H9 (cell line): ENCODE measurements around the gene OTUD6A. TPM values are rescaled to one million over a fixed set of nuclear protein-coding genes. Genes with fewer than 3 reads are reported as not detected.
A peak's percentile ranks its signal among the peaks of the same experiment; 100 is the strongest.

ENCODE experiments used
- DNase-seq: peaks from one replicate; pipeline ENCODE4 v3.0.0-alpha.2; 2017
- H2AFZ ChIP-seq: one replicate; pipeline ENCODE4 v1.6.1; 2013; ENCODE audit warnings: mild to moderate bottlenecking, low read length, control low read depth, moderate library complexity
- H2AK5ac ChIP-seq: 2 replicates; pipeline ENCODE4 v1.6.1; 2013; ENCODE audit warnings: low read length, control low read depth, mixed read lengths; ENCODE audit not compliant: insufficient read length
- H2BK120ac ChIP-seq: one replicate; pipeline ENCODE4 v1.6.1; 2013; ENCODE audit warnings: low read depth, mild to moderate bottlenecking, low read length, control low read depth, inconsistent platforms; ENCODE audit not compliant: poor library complexity, severe bottlenecking
- H2BK12ac ChIP-seq: 2 replicates; pipeline ENCODE4 v1.6.1; 2013; ENCODE audit warnings: low read length, control low read depth, mixed read lengths, low read depth; ENCODE audit not compliant: insufficient read length
- H2BK15ac ChIP-seq: 2 replicates; pipeline ENCODE4 v1.6.1; 2013; ENCODE audit warnings: low read depth, low read length, control low read depth
- H2BK20ac ChIP-seq: one replicate; pipeline ENCODE4 v1.6.1; 2013; ENCODE audit warnings: low read depth, mild to moderate bottlenecking, low read length, control low read depth, inconsistent platforms; ENCODE audit not compliant: poor library complexity, severe bottlenecking
- H2BK5ac ChIP-seq: 2 replicates; pipeline ENCODE4 v1.6.1; 2013; ENCODE audit warnings: low read length, control low read depth, mixed read lengths; ENCODE audit not compliant: insufficient read length
- H3K14ac ChIP-seq: 2 replicates; pipeline ENCODE4 v1.6.1; 2013; ENCODE audit warnings: low read length, control low read depth; ENCODE audit not compliant: insufficient read depth
- H3K18ac ChIP-seq: 2 replicates; pipeline ENCODE4 v1.6.1; 2013; ENCODE audit warnings: low read depth, mild to moderate bottlenecking, mixed read lengths, low read length, control low read depth; ENCODE audit not compliant: insufficient read length
- H3K23ac ChIP-seq: 2 replicates; pipeline ENCODE4 v1.6.1; 2013; ENCODE audit warnings: low read length, control low read depth, mixed read lengths, low read depth; ENCODE audit not compliant: insufficient read length
- H3K23me2 ChIP-seq: 2 replicates; pipeline ENCODE4 v1.6.1; 2013; ENCODE audit warnings: low read depth, mild to moderate bottlenecking, mixed read lengths, low read length, control low read depth; ENCODE audit not compliant: insufficient read length, poor library complexity, severe bottlenecking
- H3K27ac ChIP-seq: 2 replicates; pipeline ENCODE4 v1.5.1; 2013; ENCODE audit warnings: low read length, control low read depth, mixed read lengths, low read depth; ENCODE audit not compliant: insufficient read length
- H3K27me3 ChIP-seq: 2 replicates; pipeline ENCODE4 v1.6.1; 2013; ENCODE audit warnings: low read length, control low read depth, inconsistent platforms; ENCODE audit not compliant: insufficient read depth
- H3K4ac ChIP-seq: 2 replicates; pipeline ENCODE4 v1.6.1; 2013; ENCODE audit warnings: low read depth, mild to moderate bottlenecking, control low read depth, inconsistent platforms, low read length, moderate library complexity
- H3K4me1 ChIP-seq: 2 replicates; pipeline ENCODE4 v1.6.1; 2013; ENCODE audit warnings: low read length, control low read depth, inconsistent platforms; ENCODE audit not compliant: insufficient read depth
- H3K4me2 ChIP-seq: 2 replicates; pipeline ENCODE4 v1.6.1; 2013; ENCODE audit warnings: low read length, control low read depth, mixed read lengths; ENCODE audit not compliant: insufficient read length, insufficient read depth
- H3K56ac ChIP-seq: 2 replicates; pipeline ENCODE4 v1.6.1; 2013; ENCODE audit warnings: low read depth, mild to moderate bottlenecking, mixed read lengths, low read length, control low read depth; ENCODE audit not compliant: insufficient read length
- H3K79me1 ChIP-seq: 2 replicates; pipeline ENCODE4 v1.6.1; 2013; ENCODE audit warnings: low read depth, mild to moderate bottlenecking, moderate library complexity, low read length, control low read depth, inconsistent platforms; ENCODE audit not compliant: insufficient read depth, poor library complexity, severe bottlenecking
- H3K79me2 ChIP-seq: 2 replicates; pipeline ENCODE4 v1.6.1; 2013; ENCODE audit warnings: low read length, control low read depth, inconsistent platforms; ENCODE audit not compliant: insufficient read depth
- H3K9ac ChIP-seq: 2 replicates; pipeline ENCODE4 v1.6.1; 2013; ENCODE audit warnings: low read length, control low read depth, mixed read lengths; ENCODE audit not compliant: insufficient read length; ENCODE audit errors: extremely low read depth
- H3K9me3 ChIP-seq: one replicate; pipeline ENCODE4 v1.6.1; 2013; ENCODE audit warnings: low read depth, low read length, inconsistent platforms; ENCODE audit not compliant: control insufficient read depth
- H3T11ph ChIP-seq: one replicate; pipeline ENCODE4 v1.6.1; 2013; ENCODE audit warnings: mild to moderate bottlenecking, low read length, control low read depth, inconsistent platforms
- H4K20me1 ChIP-seq: one replicate; pipeline ENCODE4 v1.6.1; 2013; ENCODE audit not compliant: control insufficient read depth, insufficient read length, insufficient read depth
- H4K5ac ChIP-seq: 2 replicates; pipeline ENCODE4 v1.6.1; 2013; ENCODE audit warnings: low read depth, mild to moderate bottlenecking, mixed read lengths, low read length, control low read depth; ENCODE audit not compliant: insufficient read length
- H4K8ac ChIP-seq: replicated peaks from 2 replicates; pipeline ENCODE4 v1.6.1; 2013; ENCODE audit warnings: low read length, control low read depth, mixed read lengths, low read depth; ENCODE audit not compliant: insufficient read length
- H4K91ac ChIP-seq: 2 replicates; pipeline ENCODE4 v1.6.1; 2013; ENCODE audit warnings: low read depth, mild to moderate bottlenecking, moderate library complexity, mixed read lengths, low read length, control low read depth; ENCODE audit not compliant: insufficient read length
- H3K27ac Mint-ChIP-seq, 3 experiments: 2 replicates in 2 of 3; 3 replicates in 1 of 3; pipeline ENCODE4 v1.8.0; 2020 to 2021; ENCODE audit warnings: mixed read lengths in 3 of 3, mild to moderate bottlenecking in 1 of 3, moderate library complexity in 1 of 3
- H3K27me3 Mint-ChIP-seq: 2 replicates; pipeline ENCODE4 v1.8.0; 2021; ENCODE audit warnings: low read depth, mild to moderate bottlenecking, moderate library complexity, mixed read lengths
- H3K36me3 Mint-ChIP-seq, 3 experiments: 2 replicates in 2 of 3; 3 replicates in 1 of 3; pipeline ENCODE4 v1.8.0; 2020 to 2021; ENCODE audit warnings: low read depth in 3 of 3, mixed read lengths in 3 of 3; ENCODE audit not compliant: insufficient read depth in 1 of 3
- H3K4me1 Mint-ChIP-seq, 2 experiments: 2 replicates each; pipeline ENCODE4 v1.8.0; 2020; ENCODE audit warnings: mixed read lengths in 2 of 2
- H3K4me3 Mint-ChIP-seq, 2 experiments: 2 replicates in 1 of 2; 3 replicates in 1 of 2; pipeline ENCODE4 v1.8.0; 2020 to 2021; ENCODE audit warnings: mild to moderate bottlenecking in 2 of 2, mixed read lengths in 2 of 2, moderate library complexity in 1 of 2
- H3K9me3 Mint-ChIP-seq, 2 experiments: 2 replicates in 1 of 2; 3 replicates in 1 of 2; pipeline ENCODE4 v1.8.0; 2020; ENCODE audit warnings: mild to moderate bottlenecking in 2 of 2, mixed read lengths in 2 of 2, moderate library complexity in 1 of 2
- CTCF ChIP-seq: fragments of 200-600 bp; sonication (generic); conservative IDR thresholded peaks from 3 replicates; pipeline ENCODE4 v1.8.0; 2021; ENCODE audit warnings: antibody characterized with exemption, mild to moderate bottlenecking
- WGBS: extraction: QIAGEN DNeasy Blood & Tissue Kit; methylation state at CpG from one replicate; pipeline ENCODE4 v1.1.7; 2013; ENCODE audit warnings: missing lambda C conversion rate, low lambda C conversion rate, mixed read lengths; ENCODE audit not compliant: insufficient read length; ENCODE audit errors: extremely low coverage; 5-methylcytosine and 5-hydroxymethylcytosine counted together
- total RNA-seq: library from RNA; stranded (reverse); gene quantifications from 2 replicates; pipeline ENCODE4 v1.2.1, GENCODE V29; 2021

OTUD6A gene
- total RNA-seq, 1 experiment from 2014 or later = not detected

- WGBS = no CpG with 5 or more reads among the region's 10 CpGs
- no peak overlapping the region; a peak in 1 of 5 replicates for H3K4me3 Mint-ChIP-seq
- no peak overlapping the region for H2AFZ ChIP-seq
Measured at GRCh38 chrX:70033348-70034051, 28.8 kb upstream of the OTUD6A start.

More at GRCh38 chrX:70033348-70034051, 28.8 kb upstream of the OTUD6A start:
- Histone ChIP-seq H4K5ac (no peak overlapping the region), H3K4ac (no peak overlapping the region), H3K9ac (no peak overlapping the region), H3K4me2 (no peak overlapping the region), H2BK15ac (no peak overlapping the region), H2BK120ac (no peak overlapping the region), H3K79me1 (no peaks in the 10 kb centered on the region), H3T11ph (no peak overlapping the region), H2BK20ac (no peak overlapping the region), H3K14ac (no peak overlapping the region), H2AK5ac (no peak overlapping the region), H3K27me3 (no peaks in the 10 kb centered on the region), H3K27ac (no peak overlapping the region), H3K18ac (no peak overlapping the region), H4K20me1 (no peaks in the 10 kb centered on the region), H2BK12ac (no peak overlapping the region), H2BK5ac (no peak overlapping the region), H3K9me3 (peaks cover 38% of the 10 kb centered on the region), H3K23ac (no peak overlapping the region), H3K79me2 (no peaks in the 10 kb centered on the region), H3K23me2 (no peaks in the 10 kb centered on the region), H3K4me1 (no peaks in the 10 kb centered on the region), H4K8ac (no peak overlapping the region), H3K56ac (no peak overlapping the region), H4K91ac (no peak overlapping the region)
- Mint-ChIP-seq H3K9me3 (peaks cover 65 to 77% of the 10 kb centered on the region in 2 experiments), H3K27ac (peak overlapping the region in 1 of 3 experiments; percentile 42; a peak in 2 of 7 replicates), H3K4me1 (peaks cover 9 to 10% of the 10 kb centered on the region in 2 experiments; a peak in 3 of 4 replicates), H3K36me3 (peaks cover 0 to 15% (median 3%) of the 10 kb centered on the region in 3 experiments; a peak in 2 of 7 replicates), H3K27me3 (no peaks in the 10 kb centered on the region; the same call in 1 of the 2 replicates)
- peak; percentile 73 for DNase-seq
- TF ChIP-seq CTCF = peak; percentile 67
